GM10266 (cell line): ENCODE results near the gene CEP68.
"Not testable (repeated sequence)": the region's sequence is repeated elsewhere in the genome, so short reads cannot be mapped to it uniquely, and the experiment has no call there.

Experiments used
- DNase-seq: peaks from one replicate; pipeline ENCODE4 v3.0.0; 2012; ENCODE audit errors: extremely low spot score
- TF ChIP-seq, protein P1 (sequence below): IDR thresholded peaks from 2 replicates; pipeline ENCODE4 v1.5.1; 2012; ENCODE audit warnings: mild to moderate bottlenecking, low read depth; ENCODE audit not compliant: control insufficient read depth, insufficient read depth; ENCODE audit errors: missing control alignments

The CEP68 gene

DNA sequence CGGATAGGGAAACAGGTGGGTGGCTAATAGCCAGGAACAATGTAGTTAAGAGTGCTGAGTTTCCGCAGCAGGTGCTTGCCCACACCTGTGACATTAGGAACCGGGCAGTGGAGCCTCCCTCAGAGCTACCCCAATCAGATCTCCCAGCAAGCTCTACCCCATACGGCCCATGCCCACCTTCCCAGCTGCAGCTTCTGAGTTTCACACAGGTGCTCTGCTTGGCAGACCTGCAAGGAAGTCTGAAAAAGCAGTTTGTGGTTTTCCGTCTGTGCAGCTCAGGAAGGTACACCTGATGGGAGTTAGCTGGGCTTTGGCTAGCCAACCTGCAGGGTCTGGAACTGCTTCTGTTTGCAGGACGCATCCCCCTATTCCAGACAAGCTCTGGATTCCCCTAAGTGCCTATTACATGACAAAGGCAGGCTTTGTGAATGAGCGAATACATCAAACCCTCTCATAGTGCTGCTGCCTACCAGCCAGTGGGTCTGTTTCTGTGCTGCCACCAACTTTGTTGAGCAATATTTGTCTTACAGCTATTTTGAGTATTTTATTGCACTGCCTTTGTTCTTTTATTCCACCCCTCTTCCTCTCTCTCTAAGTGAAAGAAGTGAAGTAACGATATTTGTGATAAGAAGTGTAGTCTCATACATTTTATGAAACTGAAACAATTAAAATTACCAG lies 24.7 kb upstream of the CEP68 start:
- no peak for DNase-seq
- TF ChIP-seq, protein P1, sequence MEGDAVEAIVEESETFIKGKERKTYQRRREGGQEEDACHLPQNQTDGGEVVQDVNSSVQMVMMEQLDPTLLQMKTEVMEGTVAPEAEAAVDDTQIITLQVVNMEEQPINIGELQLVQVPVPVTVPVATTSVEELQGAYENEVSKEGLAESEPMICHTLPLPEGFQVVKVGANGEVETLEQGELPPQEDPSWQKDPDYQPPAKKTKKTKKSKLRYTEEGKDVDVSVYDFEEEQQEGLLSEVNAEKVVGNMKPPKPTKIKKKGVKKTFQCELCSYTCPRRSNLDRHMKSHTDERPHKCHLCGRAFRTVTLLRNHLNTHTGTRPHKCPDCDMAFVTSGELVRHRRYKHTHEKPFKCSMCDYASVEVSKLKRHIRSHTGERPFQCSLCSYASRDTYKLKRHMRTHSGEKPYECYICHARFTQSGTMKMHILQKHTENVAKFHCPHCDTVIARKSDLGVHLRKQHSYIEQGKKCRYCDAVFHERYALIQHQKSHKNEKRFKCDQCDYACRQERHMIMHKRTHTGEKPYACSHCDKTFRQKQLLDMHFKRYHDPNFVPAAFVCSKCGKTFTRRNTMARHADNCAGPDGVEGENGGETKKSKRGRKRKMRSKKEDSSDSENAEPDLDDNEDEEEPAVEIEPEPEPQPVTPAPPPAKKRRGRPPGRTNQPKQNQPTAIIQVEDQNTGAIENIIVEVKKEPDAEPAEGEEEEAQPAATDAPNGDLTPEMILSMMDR: no peak

GRCh38 chr2:65032019-65032975 lies 23.9 kb upstream of the CEP68 start:
- TF ChIP-seq, protein P1: no peak
- DNase-seq: no peak

DNA sequence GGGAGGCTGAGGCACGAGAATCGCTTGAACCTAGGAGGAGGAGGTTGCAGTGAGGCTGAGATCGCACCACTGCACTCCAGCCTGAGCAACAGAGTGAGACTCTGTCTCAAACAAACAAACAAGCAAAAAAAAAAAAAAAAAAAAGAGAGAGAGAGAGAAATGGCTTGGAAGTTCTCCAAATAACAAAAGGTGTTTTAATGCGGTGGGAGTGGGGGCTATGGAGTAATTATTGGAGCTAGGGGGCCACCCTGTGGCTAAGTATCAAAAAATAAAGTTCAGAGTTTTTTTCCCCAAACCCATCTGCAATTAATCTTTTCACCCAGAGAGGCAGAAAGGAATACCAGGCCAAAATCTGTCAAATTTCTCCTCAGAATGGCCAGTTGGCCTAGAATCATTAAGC lies 23.0 kb upstream of the CEP68 start:
- DNase-seq: no peak
- TF ChIP-seq, protein P1: peak; percentile 18

GRCh38 chr2:65033667-65034066 lies 22.5 kb upstream of the CEP68 start:
- DNase-seq: not testable (repeated sequence)

GRCh38 chr2:65035351-65035943 lies 20.8 kb upstream of the CEP68 start:
- TF ChIP-seq, protein P1: no peak
- DNase-seq: no peak

- DNase-seq: no peak
- TF ChIP-seq, protein P1: no peak
Observed at GRCh38 chr2:65037178-65037577, 19.0 kb upstream of the CEP68 start.

DNA sequence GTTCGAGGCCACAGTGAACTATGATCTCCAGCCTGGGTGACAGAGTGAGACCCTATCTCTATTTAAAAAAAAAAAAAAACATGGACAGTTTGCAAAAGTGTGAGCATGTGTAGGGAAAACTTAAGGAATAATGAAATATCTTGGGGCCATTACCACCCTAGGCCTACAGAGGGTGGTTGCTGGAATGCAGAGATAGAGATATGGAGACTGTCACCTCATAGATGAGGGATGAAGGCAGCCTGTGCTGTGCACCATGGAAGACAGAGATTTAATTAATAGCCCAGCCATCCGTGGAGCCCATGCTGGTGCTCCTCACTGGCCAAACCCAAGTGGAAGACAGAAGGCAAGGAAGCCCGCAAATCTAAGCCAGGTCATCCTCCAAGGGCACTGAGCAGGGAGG lies 16.6 kb upstream of the CEP68 start:
- DNase-seq: no peak
- TF ChIP-seq, protein P1: no peak
